Left ventricle myocardium inferior (tissue), 1 donor: ENCODE results near the gene ZNF888. TPM values are rescaled to one million over a fixed set of nuclear protein-coding genes. Genes with fewer than 3 reads are reported as not detected.
"Not testable (repeated sequence)": the region's sequence is repeated elsewhere in the genome, so short reads cannot be mapped to it uniquely, and the experiment has no call there.

ENCODE experiments used
- DNase-seq: peaks from one replicate; pipeline ENCODE4 v3.0.0-alpha.2; 2020
- H3K27ac ChIP-seq: fragments of 200-600 bp; replicated peaks from 2 replicates; pipeline ENCODE4 v1.8.0; 2021
- H3K27me3 ChIP-seq: fragments of 200-600 bp; 2 replicates; pipeline ENCODE4 v1.8.0; 2021; ENCODE audit warnings: low read depth
- H3K36me3 ChIP-seq: fragments of 200-600 bp; 2 replicates; pipeline ENCODE4 v1.8.0; 2021
- H3K4me1 ChIP-seq: fragments of 200-600 bp; 2 replicates; pipeline ENCODE4 v1.8.0; 2021
- H3K4me3 ChIP-seq: fragments of 200-600 bp; 2 replicates; pipeline ENCODE4 v1.8.0; 2021; ENCODE audit warnings: mild to moderate bottlenecking, moderate library complexity
- H3K9me3 ChIP-seq: fragments of 200-600 bp; replicated peaks from 2 replicates; pipeline ENCODE4 v1.8.0; 2021
- intact Hi-C: fragments of 100-400 bp; cut with micrococcal nuclease; formaldehyde crosslinking; loops from one replicate; pipeline ENCODE4 v1.11.0; 2022
- total RNA-seq: library from RNA; stranded (reverse); fragmentation: NEBNext Ultra II Directional; extraction: Animal tissue kit (Norgen Biotek cat#: 25700); gene quantifications from one replicate; pipeline ENCODE4 v1.2.1, GENCODE V29; 2021
- TF ChIP-seq, protein P1 (sequence below): fragments of 200-600 bp; IDR thresholded peaks from 2 replicates; pipeline ENCODE4 v1.8.0; 2021; ENCODE audit warnings: antibody characterized with exemption, mild to moderate bottlenecking, borderline replicate concordance
- donor health status: DM: no; HTN: yes; CAD: no; lungs with severe emphysema.

Gene ZNF888
- total RNA-seq, 1 donor from 2014 or later = 1.6 TPM

- intact Hi-C loops = no loop called here
- TF ChIP-seq, protein P1, sequence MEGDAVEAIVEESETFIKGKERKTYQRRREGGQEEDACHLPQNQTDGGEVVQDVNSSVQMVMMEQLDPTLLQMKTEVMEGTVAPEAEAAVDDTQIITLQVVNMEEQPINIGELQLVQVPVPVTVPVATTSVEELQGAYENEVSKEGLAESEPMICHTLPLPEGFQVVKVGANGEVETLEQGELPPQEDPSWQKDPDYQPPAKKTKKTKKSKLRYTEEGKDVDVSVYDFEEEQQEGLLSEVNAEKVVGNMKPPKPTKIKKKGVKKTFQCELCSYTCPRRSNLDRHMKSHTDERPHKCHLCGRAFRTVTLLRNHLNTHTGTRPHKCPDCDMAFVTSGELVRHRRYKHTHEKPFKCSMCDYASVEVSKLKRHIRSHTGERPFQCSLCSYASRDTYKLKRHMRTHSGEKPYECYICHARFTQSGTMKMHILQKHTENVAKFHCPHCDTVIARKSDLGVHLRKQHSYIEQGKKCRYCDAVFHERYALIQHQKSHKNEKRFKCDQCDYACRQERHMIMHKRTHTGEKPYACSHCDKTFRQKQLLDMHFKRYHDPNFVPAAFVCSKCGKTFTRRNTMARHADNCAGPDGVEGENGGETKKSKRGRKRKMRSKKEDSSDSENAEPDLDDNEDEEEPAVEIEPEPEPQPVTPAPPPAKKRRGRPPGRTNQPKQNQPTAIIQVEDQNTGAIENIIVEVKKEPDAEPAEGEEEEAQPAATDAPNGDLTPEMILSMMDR = no peak
- Histone ChIP-seq H3K4me1 (peaks cover 26% of the 10 kb centered on the region), H3K9me3 (peaks cover 11% of the 10 kb centered on the region), H3K27me3 (no peaks in the 10 kb centered on the region), H3K27ac (peak overlapping the region; percentile 87), H3K36me3 (no peaks in the 10 kb centered on the region), H3K4me3 (peak overlapping the region; percentile 90)
- peak; percentile 94 for DNase-seq
Observed at GRCh38 chr19:52942386-52943133, 19.3 kb upstream of the ZNF888 start.

DNA sequence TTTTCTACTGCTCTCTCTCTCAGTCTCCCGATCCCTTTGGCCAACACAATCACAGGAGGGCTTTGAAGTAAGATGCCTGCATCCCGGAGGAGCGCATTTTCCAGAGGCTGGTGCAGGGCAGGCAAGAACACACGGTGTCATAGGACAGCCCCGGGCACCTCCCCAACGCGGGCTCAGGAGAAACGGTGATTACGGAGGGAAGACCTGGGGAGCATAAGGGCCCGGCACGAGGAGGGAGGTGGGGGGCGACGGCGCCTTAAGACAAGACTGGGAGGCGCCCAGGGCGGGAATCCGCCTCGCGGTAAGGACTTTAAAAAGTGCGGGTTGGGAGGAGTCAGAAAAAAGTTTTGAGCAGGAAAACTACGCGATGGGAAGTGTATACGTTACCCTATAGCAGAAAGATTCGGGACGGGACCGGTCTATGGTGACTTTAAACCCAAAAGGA lies 18.7 kb upstream of the ZNF888 start:
- TF ChIP-seq, protein P1 = no peak
- peak overlapping the region; percentile 90 for H3K4me3 ChIP-seq
- H3K27me3 ChIP-seq = no peaks in the 10 kb centered on the region
- H3K4me1 ChIP-seq = peaks cover 26% of the 10 kb centered on the region
- peak overlapping the region; percentile 87 for H3K27ac ChIP-seq
- H3K9me3 ChIP-seq = peaks cover 5% of the 10 kb centered on the region
- H3K36me3 ChIP-seq = no peaks in the 10 kb centered on the region
- DNase-seq = peak; percentile 27
- intact Hi-C loops = no loop called here

- H3K27ac ChIP-seq = peak overlapping the region; percentile 87
- intact Hi-C loops, H3K9me3 ChIP-seq, DNase-seq, H3K27me3 ChIP-seq, H3K36me3 ChIP-seq: not testable (repeated sequence)
- peak overlapping the region; percentile 90 for H3K4me3 ChIP-seq
- H3K4me1 ChIP-seq = peaks cover 26% of the 10 kb centered on the region
Observed at GRCh38 chr19:52941523-52941922, 18.3 kb upstream of the ZNF888 start.

DNA sequence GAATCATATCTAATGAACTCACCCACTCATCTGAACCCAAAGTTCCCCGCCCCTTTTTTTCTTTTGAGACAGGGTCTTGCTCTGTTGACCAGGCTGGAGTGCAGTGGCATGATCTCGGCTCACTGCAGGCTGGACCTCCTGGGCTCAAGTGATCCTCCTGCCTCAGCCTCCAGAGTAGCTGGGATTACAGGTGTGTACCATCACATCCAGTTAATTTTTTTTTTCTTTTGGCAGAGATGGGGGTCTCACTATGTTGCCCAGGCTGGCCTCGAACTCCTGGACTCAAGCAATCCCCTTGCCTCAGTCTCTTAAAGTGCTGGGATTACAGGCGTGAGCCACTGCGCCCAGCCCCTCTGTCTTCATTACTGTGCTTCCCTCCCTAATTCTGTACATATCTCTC lies 17.7 kb upstream of the ZNF888 start:
- H3K4me3 ChIP-seq, H3K9me3 ChIP-seq, H3K27ac ChIP-seq, H3K27me3 ChIP-seq, intact Hi-C loops, H3K36me3 ChIP-seq, DNase-seq: not testable (repeated sequence)
- peaks cover 26% of the 10 kb centered on the region for H3K4me1 ChIP-seq

- H3K27ac ChIP-seq = no peak overlapping the region
- no peaks in the 10 kb centered on the region for H3K27me3 ChIP-seq
- intact Hi-C loops = no loop called here
- no peaks in the 10 kb centered on the region for H3K36me3 ChIP-seq
- H3K4me3 ChIP-seq = no peak overlapping the region
- TF ChIP-seq, protein P1 = no peak
- no peak for DNase-seq
- no peaks in the 10 kb centered on the region for H3K9me3 ChIP-seq
- peaks cover 22% of the 10 kb centered on the region for H3K4me1 ChIP-seq
Observed at GRCh38 chr19:52938761-52939160, 15.5 kb upstream of the ZNF888 start.

GRCh38 chr19:52936954-52937325 lies 13.7 kb upstream of the ZNF888 start:
- no peaks in the 10 kb centered on the region for H3K36me3 ChIP-seq
- no peaks in the 10 kb centered on the region for H3K27me3 ChIP-seq
- intact Hi-C loops = no loop called here
- H3K27ac ChIP-seq = no peak overlapping the region
- peaks cover 6% of the 10 kb centered on the region for H3K4me1 ChIP-seq
- TF ChIP-seq, protein P1 = no peak
- DNase-seq = no peak
- H3K4me3 ChIP-seq = no peak overlapping the region
- H3K9me3 ChIP-seq = no peaks in the 10 kb centered on the region
